OCI-LY7 (cell line): Measurements from ENCODE around the gene FOSB.

ENCODE experiments used
- CTCF ChIP-seq: fragments of 200-600 bp; sonication (generic); conservative IDR thresholded peaks from 2 replicates; pipeline ENCODE4 v1.5.1; 2014; ENCODE audit warnings: mild to moderate bottlenecking, antibody characterized with exemption, low read length, moderate library complexity, mixed read lengths
- EZH2phosphoT487 ChIP-seq: fragments of 200-600 bp; sonication (generic); IDR thresholded peaks from 2 replicates; pipeline ENCODE4 v1.6.1; 2018; ENCODE audit warnings: low read depth, borderline replicate concordance, mild to moderate bottlenecking, mixed run types, antibody characterized with exemption, low read length, moderate library complexity, mixed read lengths

- TF ChIP-seq CTCF (no peak), EZH2phosphoT487 (no peak)
These were observed 5.6 kb upstream of the FOSB start for GRCh38 chr19:45462174-45462573.
